GM19467 (cell line): ENCODE measurements around the gene HNRNPLL.
A peak's percentile ranks its signal among the peaks of the same experiment; 100 is the strongest.
"Not testable (repeated sequence)": the region's sequence is repeated elsewhere in the genome, so short reads cannot be mapped to it uniquely, and the experiment has no call there.

Source experiments
- ATAC-seq: cut with Tn5 transposase; IDR thresholded peaks from one replicate; pipeline ENCODE4 v1.9.1; 2021; ENCODE audit warnings: mild to moderate bottlenecking, moderate library complexity; ENCODE audit not compliant: unreplicated experiment

Gene HNRNPLL

DNA sequence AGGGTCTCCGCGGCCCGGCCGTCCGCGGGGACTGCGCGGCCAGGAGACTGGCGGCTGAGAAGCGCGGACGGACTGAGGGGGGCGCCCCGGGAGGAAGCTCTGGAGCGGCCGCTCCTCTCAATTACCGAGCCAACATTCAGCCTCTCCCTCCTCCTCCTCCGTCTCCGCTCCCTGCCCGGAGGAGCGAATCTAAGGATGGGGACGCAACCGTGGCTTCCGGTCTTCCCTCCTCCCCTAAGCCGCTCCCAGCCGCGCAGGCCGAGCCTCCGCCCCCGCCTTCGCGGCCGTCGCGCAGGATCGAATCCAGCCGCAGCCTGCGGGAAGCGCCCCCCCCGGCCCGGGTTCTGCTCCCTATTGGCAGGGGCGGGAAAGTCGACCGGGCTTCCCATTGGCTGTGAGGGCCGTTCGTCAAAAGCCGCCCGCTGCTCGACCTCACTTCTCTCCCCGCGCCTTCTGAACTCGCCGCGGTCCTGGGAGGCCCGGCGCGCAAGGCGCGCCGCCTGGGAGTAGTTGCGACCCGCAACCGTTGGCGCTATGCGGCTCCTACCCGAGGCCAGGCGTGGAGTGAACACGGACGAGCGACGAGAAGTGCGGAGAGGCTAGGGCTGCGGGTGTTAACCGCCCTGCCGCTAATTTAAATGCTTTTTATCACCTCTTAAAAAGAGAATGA is at the start of gene HNRNPLL:
Gene HNRNPLL (minus strand): TSS at position 197 of the 670 bp plus-strand sequence. CDS start 302 bp downstream, outside the sequence.
- peak; percentile 49 for ATAC-seq

DNA sequence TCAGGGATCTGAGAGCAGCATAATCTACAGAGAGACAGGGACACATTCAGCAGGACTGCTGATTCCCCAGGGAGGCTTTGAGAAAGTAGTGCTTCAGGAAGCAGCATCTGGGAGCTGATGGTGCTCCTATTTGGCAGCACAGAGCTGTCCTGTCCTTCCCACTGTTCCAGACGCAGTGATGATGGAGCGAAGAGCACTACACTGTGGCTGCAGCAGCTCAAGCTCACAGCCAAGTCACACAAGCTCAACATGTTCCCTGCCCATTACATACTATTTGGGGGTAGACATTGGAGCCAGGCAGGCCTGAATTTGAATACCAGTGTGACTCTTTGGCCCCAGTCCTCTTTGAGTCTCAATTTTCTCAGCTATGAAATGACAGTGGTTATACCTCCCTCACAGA is 48.0 kb upstream of the HNRNPLL start:
- ATAC-seq = no peak

GRCh38 chr2:38650012-38650411 is 47.3 kb upstream of the HNRNPLL start:
- no peak for ATAC-seq

- no peak for ATAC-seq
These were observed 46.5 kb upstream of the HNRNPLL start for GRCh38 chr2:38649176-38649728.

GRCh38 chr2:38648107-38648761 is 45.5 kb upstream of the HNRNPLL start:
- no peak for ATAC-seq

- ATAC-seq = not testable (repeated sequence)
These were observed 41.2 kb upstream of the HNRNPLL start for GRCh38 chr2:38643683-38644511.

GRCh38 chr2:38643021-38643671 is 40.4 kb upstream of the HNRNPLL start:
- ATAC-seq = no peak

GRCh38 chr2:38642373-38643017 is 39.8 kb upstream of the HNRNPLL start:
- ATAC-seq = not testable (repeated sequence)

DNA sequence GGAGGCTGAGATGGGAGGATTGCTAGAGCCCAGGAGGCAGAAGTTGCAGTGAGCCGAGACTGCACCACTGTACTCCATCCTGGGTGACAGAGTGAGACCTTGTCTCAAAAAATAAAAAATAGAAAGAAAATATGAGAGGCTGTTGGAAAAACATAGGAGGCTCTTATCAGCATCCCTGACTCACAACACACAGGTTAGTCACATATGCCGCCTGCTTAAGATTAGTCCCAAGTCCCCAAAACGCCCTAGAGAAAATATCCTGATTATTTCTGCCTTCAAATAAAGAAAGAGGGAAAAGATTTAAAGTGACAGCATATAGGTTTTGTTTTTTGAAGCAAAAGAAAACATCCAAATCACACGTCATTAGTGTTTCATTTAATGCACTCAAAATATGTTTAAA is 33.3 kb upstream of the HNRNPLL start:
- no peak for ATAC-seq

- no peak for ATAC-seq
These were observed 32.4 kb upstream of the HNRNPLL start for GRCh38 chr2:38635139-38635538.

DNA sequence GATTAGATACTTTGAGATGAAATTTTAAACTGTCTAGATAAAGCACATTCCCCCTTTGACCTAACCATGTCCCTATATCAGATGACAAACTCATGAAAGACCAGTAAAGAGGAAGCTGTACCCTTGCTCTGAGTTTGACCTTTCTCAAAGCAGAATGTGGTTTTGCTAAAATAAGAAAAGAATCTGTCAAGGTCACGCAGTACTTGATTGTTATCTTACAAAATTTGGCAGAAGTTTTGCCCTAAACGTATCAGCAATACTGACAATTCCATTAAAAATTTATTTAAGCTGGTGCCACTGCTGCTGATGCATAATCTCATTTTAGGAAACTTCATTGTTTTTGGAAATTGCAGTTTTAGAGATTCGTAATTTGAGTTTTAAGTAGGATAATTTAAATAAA is 32.0 kb upstream of the HNRNPLL start:
- peak; percentile 53 for ATAC-seq

DNA sequence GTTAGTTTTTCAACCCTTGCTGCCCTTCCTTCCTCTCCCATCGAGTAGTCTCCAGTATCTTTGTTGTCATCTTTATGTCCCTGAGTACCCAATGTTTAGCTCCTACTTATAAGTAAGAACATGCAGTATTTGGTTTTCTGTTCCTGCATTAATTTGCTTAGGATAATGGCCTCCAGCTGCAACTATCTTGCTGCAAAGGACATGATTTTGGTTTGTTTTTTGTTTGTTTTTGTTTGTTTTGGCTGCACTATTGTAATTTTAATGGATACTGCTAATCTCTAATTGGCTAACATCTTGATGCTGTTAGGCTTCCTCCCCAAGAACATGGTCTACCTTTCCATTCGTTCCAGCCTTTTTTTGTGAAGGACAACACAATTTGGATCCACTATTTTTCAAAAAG is 31.2 kb upstream of the HNRNPLL start:
- no peak for ATAC-seq

GRCh38 chr2:38632980-38633379 is 30.3 kb upstream of the HNRNPLL start:
- ATAC-seq = no peak

GRCh38 chr2:38631976-38632375 is 29.2 kb upstream of the HNRNPLL start:
- ATAC-seq = no peak

- ATAC-seq = no peak
These were observed 27.0 kb upstream of the HNRNPLL start for GRCh38 chr2:38629684-38630083.

GRCh38 chr2:38627391-38627790 is 24.7 kb upstream of the HNRNPLL start:
- no peak for ATAC-seq

GRCh38 chr2:38626326-38627035 is 23.8 kb upstream of the HNRNPLL start:
- no peak for ATAC-seq

DNA sequence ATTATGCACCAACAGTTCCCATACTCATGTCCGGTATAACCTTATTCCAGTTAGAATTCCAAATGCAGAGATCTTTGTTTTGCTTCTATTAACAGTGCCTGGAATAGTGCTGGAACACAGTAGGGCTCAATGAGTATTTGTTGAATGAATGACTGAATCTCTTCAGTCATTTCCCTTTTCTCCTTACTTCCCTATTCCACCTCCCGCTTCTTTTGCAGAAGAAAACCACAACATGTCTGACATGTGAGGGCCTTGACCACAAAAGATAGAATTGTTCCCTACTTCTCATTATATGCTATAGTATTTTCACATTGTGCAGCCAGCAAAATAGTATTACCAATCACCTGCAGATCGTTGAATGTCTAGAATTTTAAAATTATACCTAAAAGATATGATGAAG is 19.5 kb upstream of the HNRNPLL start:
- no peak for ATAC-seq

GRCh38 chr2:38621018-38621417 is 18.3 kb upstream of the HNRNPLL start:
- no peak for ATAC-seq
